ACHN (cell line): ENCODE data around the gene WDR1.
"Not testable (repeated sequence)": the region's sequence is repeated elsewhere in the genome, so short reads cannot be mapped to it uniquely, and the experiment has no call there.

Source experiments
- DNase-seq: peaks from one replicate; pipeline ENCODE4 v3.0.0-alpha.2; 2015
- in situ Hi-C: cut with HindIII; loops from 2 replicates; pipeline ENCODE4 v1.10.0; 2017; ENCODE audit warnings: low sequenced_read_pairs, low pct_ligation_motif_present, low pct_unique_long_range_greater_than_20kb

Gene WDR1

DNA sequence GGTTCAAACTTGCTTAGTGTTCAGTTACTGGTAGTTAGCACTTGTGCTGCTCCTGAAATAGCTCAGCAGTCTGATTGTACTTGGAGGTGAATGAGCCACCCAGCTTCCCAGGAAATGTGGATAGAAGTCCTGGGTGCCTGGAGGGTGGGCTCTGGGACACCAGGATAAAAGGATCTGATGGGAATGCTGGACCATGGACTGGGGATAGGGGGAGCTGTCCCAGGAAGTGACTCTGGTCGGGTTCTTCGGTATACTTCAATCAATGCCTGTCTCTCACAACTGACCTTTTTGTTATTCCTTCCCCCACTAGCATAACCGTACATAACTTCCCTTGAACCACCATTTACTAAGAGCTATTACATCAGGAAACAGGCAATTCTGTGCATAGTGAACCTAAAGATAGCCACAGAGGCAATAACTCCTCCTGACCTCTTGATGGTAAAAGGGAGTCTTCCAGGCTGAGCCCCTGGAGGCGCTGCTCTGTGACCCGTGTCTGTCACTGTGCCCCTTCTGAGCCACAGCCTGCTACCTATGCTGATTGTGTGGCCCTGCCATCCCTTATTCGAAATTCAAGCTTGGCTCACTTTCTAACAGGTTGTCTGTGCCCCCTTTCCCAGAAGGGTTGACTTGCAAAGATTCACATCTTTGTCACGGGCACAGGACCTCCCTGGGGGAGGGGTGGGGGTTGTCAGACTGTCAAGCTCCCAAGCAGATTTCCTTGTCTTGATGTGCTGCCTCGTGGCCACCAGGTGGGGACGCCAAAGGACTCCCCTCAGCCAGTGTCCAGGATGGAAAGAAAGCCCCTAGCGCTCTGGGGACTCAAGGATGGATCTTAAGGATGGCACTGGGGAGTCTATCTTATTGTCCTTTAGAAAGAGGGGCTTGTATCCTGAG, 24.5 kb upstream of the WDR1 start:
- in situ Hi-C loops: no loop called here
- DNase-seq: no peak

DNA sequence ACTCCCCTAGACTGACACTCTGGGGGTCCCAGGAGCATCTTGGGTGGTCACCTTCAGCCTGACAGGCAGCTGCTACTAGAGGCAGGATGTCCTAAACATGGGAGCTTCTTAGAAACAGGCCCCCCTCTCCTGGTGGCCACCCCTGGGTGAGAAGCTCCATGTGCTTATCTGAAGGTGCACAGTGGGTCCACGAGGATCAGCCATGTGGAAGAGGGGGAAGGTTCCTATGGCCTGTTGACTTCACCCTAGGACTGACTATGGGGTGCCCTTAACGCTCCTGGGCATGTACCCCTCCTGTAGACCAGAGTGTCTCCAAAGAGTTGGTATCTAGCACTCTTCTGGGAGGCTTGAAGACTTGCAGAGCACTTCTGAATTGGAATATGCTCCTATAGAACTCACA, 22.9 kb upstream of the WDR1 start:
- in situ Hi-C loops: no loop called here
- no peak for DNase-seq

DNA sequence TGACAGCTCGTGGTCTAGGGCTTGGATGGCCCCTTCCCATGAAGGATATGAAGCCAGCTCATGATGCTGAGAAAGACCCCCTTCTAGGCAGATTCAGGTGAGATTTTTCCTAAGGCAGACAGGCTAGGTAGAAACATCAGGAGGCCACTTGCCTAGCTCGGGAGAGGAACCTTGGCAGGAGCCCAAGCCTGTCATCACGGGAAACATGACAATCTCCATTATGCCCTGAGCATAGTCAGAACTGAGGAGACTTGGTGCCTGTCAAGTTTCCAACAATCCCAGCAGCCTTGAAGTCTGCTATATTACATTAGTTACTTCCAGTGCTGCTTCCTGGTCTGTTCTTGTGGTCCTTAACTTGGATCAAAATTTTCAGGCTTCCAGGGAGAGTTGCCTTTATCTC, 18.7 kb upstream of the WDR1 start:
- in situ Hi-C loops: no loop called here
- no peak for DNase-seq

DNA sequence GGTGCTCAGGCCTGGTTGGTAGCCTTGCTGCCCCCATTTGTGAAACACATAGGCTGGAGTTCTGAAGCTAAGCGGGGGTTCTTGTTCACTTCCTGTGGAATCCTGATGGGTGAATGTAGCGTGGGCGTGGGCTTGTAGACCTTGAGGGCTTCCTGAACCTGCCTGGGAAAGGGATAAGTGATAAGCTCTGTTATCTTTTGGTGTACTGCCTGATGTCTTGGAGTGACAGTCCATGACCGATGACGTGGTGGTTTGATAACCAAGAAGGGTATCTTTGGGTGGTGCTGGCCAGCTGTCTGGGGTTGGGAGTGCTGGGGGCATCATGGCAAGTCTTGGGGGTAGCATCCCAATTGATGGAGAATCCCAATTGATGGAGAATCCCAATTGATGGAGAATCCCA, 17.5 kb upstream of the WDR1 start:
- no peak for DNase-seq
- in situ Hi-C loops: no loop called here

DNA sequence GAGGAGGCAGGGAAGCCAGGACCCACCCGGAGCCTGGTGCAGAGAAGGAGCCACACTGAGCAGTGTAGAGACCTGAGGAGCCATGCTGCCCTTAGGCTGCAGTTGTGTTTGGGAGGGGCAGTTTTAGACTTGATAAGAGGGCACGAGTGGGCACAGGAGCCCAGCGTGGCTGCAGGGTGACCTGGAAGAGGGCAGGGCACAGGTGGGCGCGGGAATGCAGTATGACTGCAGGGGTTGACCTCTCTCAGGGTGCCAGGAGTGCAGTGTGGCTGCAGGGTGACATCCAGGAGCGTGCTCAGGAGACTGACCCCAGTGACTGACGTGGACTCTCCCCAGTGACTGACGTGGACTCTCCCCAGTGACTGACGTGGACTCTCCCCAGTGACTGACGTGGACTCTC, 14.6 kb upstream of the WDR1 start:
- in situ Hi-C loops: no loop called here
- no peak for DNase-seq

DNA sequence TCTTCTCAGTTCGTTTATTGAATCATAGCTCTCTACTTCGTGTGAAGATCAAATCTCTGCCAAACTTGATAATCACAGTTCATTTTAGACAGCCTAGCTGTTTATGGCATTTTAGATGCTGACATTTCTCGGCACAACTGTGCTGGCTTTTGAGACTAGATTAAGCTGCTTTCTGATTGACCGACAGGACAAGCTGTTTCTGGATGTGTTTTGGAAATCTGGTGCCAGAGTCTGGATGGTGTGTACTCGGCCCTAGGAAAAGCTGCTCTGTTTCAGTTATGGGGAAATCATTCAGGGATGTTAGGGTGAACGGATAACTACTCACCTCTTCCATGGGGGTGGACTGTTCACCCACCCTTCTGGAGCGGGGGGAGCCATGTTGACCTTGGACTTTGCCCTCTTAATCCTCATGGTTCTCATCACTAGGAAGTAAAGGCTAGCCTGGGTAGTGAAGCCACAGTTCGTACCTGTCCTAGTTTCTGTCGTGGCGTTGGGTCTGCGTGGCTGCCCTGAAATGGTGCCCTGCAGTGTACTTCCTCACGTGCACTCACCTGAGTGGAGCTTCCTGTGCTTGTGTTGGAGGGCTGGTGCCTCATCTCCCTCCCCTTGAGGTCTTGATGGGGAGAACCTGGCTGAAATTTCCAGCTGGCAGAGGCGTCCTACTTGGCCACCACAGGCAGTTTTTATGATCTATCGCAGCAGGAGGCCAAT, 13.7 kb upstream of the WDR1 start:
- DNase-seq: no peak
- in situ Hi-C loops: no loop called here

DNA sequence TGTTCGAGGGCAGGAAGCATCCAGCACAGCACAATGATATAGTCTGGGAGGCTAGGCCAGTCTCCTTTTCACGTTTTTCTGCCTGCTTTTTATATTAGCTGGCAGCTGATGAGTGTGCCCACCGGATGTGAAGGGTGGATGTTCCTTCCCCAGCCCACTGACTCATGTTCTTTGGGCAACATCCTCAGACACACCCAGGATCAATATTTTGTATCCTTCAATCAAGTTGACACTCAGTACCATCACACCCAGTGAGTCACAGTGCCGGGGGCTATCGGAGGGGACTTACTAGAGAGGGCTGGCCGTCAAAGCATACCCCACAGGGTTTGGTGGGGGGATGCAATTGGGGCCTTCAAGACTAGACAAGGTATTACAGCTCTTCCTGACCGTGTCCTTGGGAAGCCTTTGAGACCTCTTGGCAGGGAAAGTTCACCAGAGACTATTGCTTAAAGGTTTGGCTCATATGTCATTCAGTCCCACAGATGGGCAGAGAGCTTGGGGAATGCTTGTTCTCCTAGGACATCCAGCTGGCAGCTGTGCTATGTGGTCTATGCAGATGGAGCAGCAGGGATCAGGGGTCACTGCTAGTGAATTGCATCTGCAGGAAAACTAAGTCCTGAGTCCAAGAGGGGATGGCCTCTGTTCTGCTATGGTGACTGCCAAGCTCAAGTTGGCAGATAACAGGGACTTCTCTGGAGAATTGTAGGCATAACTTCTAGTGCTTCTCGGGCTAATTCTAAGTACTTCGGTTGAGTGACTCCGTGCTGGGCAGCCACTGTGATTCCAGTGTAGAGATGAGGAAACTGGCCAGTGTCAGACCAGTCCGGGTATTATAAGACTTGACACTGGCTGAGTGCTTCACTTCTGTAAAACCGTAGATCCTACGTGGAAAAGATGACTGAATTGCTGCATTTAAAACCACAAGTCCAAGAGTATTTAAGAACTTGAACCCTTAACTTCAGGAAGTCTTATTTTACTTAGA, 12.9 kb upstream of the WDR1 start:
- in situ Hi-C loops: no loop called here
- DNase-seq: no peak

DNA sequence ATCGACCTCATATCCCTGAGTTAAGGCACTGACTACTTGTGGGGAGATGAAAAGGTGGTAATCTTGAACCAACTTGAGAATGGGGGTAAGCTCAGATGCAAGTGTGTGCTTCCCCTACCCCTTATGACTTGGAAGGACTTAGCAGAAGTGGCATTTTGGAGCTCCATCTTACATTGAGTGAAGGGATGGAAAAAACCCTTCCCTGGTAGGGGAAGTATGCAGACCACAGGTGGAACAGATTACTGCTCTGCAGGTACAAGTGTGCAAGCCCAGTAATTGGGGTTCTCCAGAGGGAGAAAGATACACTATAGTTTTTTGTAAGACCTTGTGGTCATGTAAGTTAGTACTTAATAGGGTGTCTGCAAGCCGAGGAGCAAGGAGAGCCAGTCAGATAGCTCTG, 12.2 kb upstream of the WDR1 start:
- in situ Hi-C loops: no loop called here
- no peak for DNase-seq

DNA sequence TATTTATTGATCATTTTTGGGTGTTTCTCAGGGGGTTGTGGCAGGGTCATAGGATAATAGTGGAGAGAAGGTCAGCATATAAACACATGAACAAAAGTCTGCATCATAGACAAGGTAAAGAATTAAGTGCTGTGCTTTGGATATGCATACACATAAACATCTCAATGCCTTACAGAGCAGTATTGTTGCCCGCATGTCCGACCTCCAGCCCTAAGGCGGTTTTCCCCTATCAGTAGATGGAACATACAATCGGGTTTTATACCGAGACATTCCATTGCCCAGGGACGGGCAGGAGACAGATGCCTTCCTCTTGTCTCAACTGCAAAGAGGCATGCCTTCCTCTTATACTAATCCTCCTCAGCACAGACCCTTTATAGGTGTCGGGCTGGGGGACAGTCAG, 10.9 kb upstream of the WDR1 start:
- DNase-seq, in situ Hi-C loops: not testable (repeated sequence)

DNA sequence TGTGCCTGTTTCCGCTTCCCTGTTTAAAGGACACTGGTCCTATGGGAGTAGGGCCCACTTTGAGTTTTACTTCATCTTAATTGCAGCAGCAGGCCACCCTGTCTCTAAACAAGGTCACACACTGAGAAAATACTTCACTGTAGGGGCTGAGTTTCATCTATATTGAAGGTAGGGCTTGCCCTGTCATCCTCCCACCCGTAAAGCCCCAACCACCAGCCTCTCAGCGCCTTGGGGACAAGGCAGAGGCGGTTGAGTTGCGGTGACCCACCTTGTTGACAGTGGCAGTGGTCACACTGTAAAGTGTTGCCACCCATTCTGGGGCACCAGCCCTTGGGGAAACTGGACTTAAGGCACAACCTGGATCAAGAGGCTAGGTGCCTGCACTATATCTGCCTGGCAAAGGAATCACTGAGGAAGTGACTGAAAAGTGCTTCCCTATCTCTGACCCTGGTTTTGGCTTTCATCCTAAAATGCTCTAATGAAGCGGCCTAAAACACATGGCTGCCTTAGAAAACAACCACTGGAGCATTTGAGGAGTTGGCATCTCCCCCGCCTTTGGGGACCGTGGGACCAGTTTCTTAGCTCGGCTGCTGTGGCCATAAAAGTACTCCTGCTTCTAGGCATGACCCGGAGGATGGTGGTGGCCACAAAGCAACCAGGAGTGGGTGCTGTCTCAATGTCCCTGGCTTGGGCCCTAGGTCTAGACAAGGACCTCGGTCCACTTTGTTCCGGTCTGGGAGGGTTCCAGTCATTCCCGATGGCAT, 7.8 kb upstream of the WDR1 start:
- no peak for DNase-seq
- in situ Hi-C loops: no loop called here

DNA sequence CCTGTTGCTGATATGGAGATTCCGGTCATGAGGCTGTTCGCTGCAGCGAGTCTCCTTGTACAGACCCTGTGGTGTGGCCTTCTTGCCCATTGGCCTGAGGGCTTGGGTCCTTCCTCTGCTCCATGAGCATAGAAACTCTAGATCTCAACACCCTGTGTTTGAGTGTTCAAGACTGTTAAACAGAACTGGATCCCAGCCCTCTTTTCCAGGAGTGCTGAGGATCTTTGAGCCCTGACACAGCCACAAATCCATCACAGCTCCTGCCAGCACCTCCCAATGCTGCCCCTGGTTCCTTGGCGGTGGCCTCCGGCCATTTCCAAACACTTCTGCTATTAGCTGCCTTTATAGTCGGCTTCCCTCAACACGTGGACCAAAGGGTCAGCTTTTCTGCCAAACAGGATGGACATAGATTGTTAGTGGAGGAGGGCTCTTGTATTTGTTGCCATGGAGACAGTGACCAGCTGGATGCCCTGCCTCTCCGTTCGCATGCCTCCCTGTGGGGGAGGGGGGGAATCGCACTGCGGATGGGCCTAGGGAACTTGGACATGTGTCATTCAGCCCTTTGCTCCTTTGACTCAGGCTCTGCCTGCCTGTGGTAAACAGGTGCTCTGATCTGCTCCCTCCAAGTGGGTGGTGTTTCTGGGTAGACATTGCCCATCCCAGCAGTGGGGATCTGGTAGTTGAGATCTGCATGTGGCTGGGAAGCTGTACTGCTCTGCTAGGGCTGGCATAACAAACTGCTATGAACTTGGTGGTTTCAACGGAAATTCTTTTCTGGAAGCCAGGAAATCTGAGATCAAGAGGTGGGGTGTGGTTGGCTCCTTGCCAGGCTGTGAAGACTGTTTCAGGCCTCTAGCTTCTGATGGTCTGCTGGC, 6.9 kb upstream of the WDR1 start:
- no peak for DNase-seq
- in situ Hi-C loops: no loop called here

DNA sequence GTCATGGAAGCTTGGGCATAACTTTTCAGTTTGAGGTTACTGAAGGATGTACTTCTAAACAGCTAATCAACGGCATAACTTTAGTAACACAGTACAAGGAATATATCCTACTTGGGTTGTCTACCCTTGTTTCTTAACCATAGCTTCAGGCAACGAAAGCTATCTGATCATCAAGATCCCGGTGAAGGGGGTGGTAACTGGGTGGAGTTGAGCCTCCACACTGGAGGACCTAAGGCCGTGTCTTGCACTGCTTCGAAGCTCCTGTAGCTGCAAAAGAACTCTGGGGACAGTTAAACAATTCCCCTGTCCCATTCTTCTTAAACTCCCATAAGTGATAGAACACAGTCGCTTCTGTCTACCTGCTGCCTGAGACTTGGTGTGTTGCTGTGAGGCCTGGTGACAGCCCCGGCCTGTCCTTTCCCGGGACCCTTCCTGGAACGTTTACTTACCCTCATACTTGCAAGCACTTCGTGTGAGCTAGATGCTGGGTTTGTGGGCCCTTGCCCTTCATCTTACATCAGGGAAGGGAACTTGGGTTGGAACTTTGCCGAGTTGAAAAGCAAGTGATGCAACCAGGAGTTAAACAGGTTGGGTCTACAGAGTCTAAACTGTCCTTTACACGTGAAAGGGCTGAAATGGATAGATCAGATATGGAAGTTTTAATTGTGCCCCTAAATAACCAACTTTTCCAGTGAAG, 5.8 kb upstream of the WDR1 start:
- DNase-seq: no peak
- in situ Hi-C loops: no loop called here

DNA sequence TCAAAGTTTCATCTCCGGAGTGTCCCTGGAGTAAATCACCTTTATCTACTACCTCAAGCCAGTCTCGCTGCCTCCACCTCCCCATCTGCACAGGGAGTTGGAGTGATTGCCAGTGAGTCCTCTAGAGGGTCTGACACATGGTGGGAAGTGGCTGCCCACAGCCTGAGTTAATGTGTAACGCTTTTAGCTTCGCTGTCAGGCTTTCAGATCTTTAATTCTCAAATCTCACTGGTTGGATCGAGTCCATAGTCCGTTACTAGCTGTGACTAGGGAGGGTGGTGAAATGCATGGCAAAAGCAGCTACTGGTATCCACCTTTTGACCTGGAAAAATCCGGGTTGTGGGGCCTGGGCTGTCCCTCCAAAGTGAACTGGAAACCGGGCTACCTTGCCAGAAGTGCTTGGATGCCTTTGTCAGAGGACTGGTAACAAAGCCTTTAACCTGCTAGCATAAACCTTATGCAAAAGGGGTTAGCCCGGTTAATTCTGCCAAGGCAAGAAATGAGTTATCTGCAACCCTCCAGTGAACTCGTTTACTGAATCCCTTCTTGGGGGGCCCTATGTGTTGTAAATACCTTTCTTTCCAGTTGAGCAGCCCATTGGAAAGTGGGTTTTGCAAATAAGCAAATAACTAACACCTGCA, 5.1 kb upstream of the WDR1 start:
- in situ Hi-C loops: no loop called here
- DNase-seq: peak; percentile 70

DNA sequence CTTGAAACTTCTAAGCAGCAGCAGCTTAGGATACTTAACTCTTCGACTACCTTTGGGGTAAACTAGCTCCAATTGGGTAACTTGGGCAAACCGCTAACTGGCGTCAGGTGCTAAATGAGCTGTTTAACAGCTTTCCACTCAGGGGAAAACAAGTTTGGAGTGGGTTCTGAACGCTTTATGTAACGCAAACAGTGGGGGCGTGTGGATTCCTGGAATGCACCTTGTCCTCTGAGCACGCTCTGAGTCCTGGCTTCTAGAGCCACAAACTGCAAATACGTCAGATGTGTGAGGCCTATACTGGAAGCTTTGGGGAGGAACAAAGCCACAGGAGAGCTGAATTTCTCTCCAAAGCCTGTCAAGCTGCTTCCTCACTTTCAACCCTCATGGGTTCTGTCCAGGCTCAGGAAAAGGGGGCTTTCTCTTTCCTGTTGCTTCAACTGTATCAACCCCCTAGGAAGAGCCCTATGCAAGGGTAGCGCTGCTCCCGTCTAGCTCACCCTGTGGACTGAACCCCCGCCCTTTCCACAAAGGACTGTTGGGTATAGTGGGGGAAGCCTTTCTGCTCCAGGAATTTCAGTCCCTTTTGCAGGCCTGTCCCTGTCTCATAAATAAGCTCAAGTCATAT, 4.5 kb upstream of the WDR1 start:
- in situ Hi-C loops: no loop called here
- no peak for DNase-seq

DNA sequence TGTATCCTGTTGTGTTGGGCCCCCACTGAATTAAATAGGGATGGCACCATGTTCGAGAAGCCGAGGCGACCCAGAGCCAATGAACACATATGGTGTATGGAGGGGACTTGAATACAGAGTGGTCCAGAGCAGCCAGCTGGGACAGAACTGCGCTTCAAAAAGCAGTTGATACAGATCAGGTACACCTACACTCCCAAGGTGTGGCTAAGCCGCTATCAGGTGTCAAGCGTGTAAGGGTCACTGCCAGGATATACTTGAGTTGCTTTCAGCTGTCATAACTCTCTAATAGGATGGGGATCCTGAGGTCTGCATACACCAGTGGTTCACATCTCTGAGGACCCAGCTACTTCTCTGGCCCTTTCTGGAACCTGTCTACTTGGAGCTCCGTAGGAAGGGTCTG, 3.2 kb upstream of the WDR1 start:
- in situ Hi-C loops: no loop called here
- DNase-seq: no peak

DNA sequence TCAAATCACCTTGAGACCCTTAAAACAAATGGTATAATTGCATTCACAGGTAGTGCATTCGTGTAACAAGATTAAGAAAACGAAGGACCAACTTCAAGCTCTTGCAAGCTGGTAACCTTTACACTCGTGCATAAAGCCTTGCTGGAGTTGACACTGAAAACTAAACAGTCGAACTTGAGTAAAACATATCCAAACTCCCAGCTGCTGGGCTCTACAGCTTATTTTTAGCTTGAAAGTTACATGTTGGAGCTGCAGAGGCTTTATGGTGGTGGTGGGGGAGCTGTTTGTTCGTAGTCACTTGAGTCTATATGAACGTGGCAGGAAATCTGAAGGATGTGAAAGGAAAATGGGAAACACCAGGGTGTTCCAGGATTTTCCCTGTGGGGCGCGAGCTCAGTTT, 2.7 kb upstream of the WDR1 start:
- DNase-seq: no peak

More for the DNA sequence above, 2.7 kb upstream of the WDR1 start:
- in situ Hi-C loops: no loop called here
